ENCODE results near the gene KRT20. TPM values are rescaled to one million over a fixed set of nuclear protein-coding genes. Genes with fewer than 3 reads are reported as not detected.
A peak's percentile ranks its signal among the peaks of the same experiment; 100 is the strongest.

The KRT20 gene
- total and polyA plus RNA-seq, 2 of the 13 experiments (the other 11 are each of a cell fraction or from before 2014, with no cell fraction given): 0.13 to 0.20 TPM

DNA sequence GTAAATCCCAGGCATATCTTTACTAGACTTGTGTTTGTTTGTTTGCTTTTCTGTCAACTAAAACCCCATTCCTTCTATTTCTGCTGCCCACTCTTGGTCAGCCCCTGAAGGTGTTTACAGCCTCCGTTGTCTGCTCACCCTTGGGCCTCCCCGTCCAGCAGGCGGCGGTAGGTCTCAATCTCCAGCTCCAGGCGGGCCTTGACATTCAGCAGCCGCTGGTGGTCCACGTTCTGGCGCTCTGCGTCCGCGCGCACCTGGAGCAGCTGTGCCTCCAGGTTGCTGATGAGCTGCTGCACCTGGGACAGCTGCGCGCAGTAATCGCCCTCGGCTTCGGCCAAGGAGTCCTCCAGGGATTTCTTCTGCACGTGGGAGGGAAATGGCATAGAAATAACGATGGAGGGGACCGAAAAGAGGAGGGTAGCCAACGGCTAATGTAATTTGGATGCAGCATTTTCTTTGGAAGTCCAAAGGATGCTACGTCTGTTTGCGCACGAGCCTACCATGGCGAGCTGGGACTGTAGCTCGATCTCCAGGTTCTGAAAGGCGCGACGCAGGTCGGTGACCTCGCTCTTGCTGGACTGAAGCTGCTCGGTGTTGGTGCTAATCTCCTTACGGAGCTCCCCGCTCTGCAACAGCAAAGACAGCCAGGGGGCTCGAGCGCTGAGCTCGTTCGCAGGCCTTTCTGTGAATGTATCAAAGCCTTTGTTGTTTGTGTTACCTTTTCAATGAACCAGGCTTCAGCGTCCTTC lies 21.9 kb downstream of the KRT20 start (continued):
- TF ChIP-seq FOXJ3 (CRISPR knock-in tag; IDR thresholded peaks at IDR 0.05; ENCODE audit: borderline replicate concordance): 0 out of 2 replicates have a peak, but pooled peaks have one; percentile 22
- TF ChIP-seq TBX2 (CRISPR knock-in tag; IDR thresholded peaks at IDR 0.05; ENCODE audit: borderline replicate concordance): 0 out of 2 replicates have a peak, but pooled peaks have one; percentile 35
- peak; percentile 73; the same call in 1 of the 2 replicates for TF ChIP-seq KDM2A (CRISPR knock-in tag; IDR thresholded peaks at IDR 0.05; ENCODE audit: borderline replicate concordance, low read depth)
- TF ChIP-seq ZNF331 (CRISPR knock-in tag; IDR thresholded peaks at IDR 0.05): 0 out of 2 replicates have a peak, but pooled peaks have one; percentile 18
- no peak for TF ChIP-seq ZBTB1 (CRISPR knock-in tag; IDR thresholded peaks at IDR 0.05; ENCODE audit: borderline replicate concordance)
- peak; percentile 31; the same call in 1 of the 2 replicates for TF ChIP-seq ZNF350 (CRISPR knock-in tag; IDR thresholded peaks at IDR 0.05; ENCODE audit: borderline replicate concordance, low read depth)
- no peak for TF ChIP-seq ZNF354B (CRISPR knock-in tag; IDR thresholded peaks at IDR 0.05)
- TF ChIP-seq, protein P1, sequence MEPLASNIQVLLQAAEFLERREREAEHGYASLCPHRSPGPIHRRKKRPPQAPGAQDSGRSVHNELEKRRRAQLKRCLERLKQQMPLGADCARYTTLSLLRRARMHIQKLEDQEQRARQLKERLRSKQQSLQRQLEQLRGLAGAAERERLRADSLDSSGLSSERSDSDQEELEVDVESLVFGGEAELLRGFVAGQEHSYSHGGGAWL (CRISPR knock-in tag; IDR thresholded peaks at IDR 0.05): no peak
- no peak for TF ChIP-seq ZNF564 (CRISPR knock-in tag; IDR thresholded peaks at IDR 0.05)
- TF ChIP-seq ZFX (CRISPR knock-in tag; IDR thresholded peaks at IDR 0.05; ENCODE audit: low read depth): peak; percentile 58; the same call in 1 of the 2 replicates
- TF ChIP-seq ARHGAP35 (CRISPR knock-in tag; IDR thresholded peaks at IDR 0.05; ENCODE audit: borderline replicate concordance): no peak
- no peak for TF ChIP-seq PITX1 (CRISPR knock-in tag; IDR thresholded peaks at IDR 0.05)
- TF ChIP-seq TBL1XR1 (IDR thresholded peaks at IDR 0.05; ENCODE audit: borderline replicate concordance, low read length, partially characterized antibody): no peak
- TF ChIP-seq, protein P2, sequence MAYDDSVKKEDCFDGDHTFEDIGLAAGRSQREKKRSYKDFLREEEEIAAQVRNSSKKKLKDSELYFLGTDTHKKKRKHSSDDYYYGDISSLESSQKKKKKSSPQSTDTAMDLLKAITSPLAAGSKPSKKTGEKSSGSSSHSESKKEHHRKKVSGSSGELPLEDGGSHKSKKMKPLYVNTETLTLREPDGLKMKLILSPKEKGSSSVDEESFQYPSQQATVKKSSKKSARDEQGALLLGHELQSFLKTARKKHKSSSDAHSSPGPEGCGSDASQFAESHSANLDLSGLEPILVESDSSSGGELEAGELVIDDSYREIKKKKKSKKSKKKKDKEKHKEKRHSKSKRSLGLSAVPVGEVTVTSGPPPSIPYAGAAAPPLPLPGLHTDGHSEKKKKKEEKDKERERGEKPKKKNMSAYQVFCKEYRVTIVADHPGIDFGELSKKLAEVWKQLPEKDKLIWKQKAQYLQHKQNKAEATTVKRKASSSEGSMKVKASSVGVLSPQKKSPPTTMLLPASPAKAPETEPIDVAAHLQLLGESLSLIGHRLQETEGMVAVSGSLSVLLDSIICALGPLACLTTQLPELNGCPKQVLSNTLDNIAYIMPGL (CRISPR knock-in tag; IDR thresholded peaks at IDR 0.05; ENCODE audit: borderline replicate concordance in 1 of 2, low read depth in 1 of 2): peak; percentile 52 to 68; a peak in 2 of 4 replicates
- TF ChIP-seq, protein P3, sequence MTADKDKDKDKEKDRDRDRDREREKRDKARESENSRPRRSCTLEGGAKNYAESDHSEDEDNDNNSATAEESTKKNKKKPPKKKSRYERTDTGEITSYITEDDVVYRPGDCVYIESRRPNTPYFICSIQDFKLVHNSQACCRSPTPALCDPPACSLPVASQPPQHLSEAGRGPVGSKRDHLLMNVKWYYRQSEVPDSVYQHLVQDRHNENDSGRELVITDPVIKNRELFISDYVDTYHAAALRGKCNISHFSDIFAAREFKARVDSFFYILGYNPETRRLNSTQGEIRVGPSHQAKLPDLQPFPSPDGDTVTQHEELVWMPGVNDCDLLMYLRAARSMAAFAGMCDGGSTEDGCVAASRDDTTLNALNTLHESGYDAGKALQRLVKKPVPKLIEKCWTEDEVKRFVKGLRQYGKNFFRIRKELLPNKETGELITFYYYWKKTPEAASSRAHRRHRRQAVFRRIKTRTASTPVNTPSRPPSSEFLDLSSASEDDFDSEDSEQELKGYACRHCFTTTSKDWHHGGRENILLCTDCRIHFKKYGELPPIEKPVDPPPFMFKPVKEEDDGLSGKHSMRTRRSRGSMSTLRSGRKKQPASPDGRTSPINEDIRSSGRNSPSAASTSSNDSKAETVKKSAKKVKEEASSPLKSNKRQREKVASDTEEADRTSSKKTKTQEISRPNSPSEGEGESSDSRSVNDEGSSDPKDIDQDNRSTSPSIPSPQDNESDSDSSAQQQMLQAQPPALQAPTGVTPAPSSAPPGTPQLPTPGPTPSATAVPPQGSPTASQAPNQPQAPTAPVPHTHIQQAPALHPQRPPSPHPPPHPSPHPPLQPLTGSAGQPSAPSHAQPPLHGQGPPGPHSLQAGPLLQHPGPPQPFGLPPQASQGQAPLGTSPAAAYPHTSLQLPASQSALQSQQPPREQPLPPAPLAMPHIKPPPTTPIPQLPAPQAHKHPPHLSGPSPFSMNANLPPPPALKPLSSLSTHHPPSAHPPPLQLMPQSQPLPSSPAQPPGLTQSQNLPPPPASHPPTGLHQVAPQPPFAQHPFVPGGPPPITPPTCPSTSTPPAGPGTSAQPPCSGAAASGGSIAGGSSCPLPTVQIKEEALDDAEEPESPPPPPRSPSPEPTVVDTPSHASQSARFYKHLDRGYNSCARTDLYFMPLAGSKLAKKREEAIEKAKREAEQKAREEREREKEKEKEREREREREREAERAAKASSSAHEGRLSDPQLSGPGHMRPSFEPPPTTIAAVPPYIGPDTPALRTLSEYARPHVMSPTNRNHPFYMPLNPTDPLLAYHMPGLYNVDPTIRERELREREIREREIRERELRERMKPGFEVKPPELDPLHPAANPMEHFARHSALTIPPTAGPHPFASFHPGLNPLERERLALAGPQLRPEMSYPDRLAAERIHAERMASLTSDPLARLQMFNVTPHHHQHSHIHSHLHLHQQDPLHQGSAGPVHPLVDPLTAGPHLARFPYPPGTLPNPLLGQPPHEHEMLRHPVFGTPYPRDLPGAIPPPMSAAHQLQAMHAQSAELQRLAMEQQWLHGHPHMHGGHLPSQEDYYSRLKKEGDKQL (CRISPR knock-in tag; IDR thresholded peaks at IDR 0.05; ENCODE audit: low read depth): no peak
- TF ChIP-seq FOXA1 (IDR thresholded peaks at IDR 0.05): no peak
- peak; percentile 62; the same call in 1 of the 2 replicates for TF ChIP-seq FOXA1 (CRISPR knock-in tag; IDR thresholded peaks at IDR 0.05)
- TF ChIP-seq, protein P4, sequence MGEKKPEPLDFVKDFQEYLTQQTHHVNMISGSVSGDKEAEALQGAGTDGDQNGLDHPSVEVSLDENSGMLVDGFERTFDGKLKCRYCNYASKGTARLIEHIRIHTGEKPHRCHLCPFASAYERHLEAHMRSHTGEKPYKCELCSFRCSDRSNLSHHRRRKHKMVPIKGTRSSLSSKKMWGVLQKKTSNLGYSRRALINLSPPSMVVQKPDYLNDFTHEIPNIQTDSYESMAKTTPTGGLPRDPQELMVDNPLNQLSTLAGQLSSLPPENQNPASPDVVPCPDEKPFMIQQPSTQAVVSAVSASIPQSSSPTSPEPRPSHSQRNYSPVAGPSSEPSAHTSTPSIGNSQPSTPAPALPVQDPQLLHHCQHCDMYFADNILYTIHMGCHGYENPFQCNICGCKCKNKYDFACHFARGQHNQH (CRISPR knock-in tag; IDR thresholded peaks at IDR 0.05): peak; percentile 32; the same call in 1 of the 2 replicates
- TF ChIP-seq ZNF782 (CRISPR knock-in tag; IDR thresholded peaks at IDR 0.05; ENCODE audit: borderline replicate concordance): no peak
- peak; percentile 79; the same call in 1 of the 2 replicates for TF ChIP-seq DNMT1 (CRISPR knock-in tag; IDR thresholded peaks at IDR 0.05)

Measured in HepG2 (cell line).